ENCODE data around the gene TP53TG5.

GRCh38 chr20:45359069-45359405 lies 19.1 kb downstream of the TP53TG5 start:
- no peak for TF ChIP-seq CTCF (IDR thresholded peaks at IDR 0.05)
- no peak for TF ChIP-seq POLR2A (IDR thresholded peaks at IDR 0.05)

Measured in esophagus squamous epithelium (tissue), 4 donors.